C4-2B (cell line): ENCODE data around the gene MACROD1.

Experiments
- ZFX ChIP-seq: fragments of 450-650 bp; IDR thresholded peaks from 2 replicates; pipeline ENCODE4 v1.6.1; 2017
- TF ChIP-seq, protein P1 (sequence below): fragments of 450-650 bp; conservative IDR thresholded peaks from 2 replicates; pipeline ENCODE4 v1.5.1; 2017; ENCODE audit warnings: mild to moderate bottlenecking

DNA sequence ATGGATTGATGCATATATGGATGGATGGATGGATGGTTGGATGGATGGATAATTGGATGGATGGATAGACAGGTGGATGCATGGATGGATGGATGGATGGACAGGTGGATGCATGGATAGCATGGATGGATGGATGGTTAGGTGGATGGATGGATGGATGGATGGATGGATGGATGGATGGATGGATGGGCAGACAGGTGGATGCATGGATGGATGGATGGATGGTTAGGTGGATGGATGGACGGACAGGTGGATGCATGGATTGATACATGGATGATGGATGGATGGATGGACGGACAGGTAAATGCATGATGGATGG lies 52.5 kb downstream of the MACROD1 start:
- TF ChIP-seq, protein P1, sequence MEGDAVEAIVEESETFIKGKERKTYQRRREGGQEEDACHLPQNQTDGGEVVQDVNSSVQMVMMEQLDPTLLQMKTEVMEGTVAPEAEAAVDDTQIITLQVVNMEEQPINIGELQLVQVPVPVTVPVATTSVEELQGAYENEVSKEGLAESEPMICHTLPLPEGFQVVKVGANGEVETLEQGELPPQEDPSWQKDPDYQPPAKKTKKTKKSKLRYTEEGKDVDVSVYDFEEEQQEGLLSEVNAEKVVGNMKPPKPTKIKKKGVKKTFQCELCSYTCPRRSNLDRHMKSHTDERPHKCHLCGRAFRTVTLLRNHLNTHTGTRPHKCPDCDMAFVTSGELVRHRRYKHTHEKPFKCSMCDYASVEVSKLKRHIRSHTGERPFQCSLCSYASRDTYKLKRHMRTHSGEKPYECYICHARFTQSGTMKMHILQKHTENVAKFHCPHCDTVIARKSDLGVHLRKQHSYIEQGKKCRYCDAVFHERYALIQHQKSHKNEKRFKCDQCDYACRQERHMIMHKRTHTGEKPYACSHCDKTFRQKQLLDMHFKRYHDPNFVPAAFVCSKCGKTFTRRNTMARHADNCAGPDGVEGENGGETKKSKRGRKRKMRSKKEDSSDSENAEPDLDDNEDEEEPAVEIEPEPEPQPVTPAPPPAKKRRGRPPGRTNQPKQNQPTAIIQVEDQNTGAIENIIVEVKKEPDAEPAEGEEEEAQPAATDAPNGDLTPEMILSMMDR: no peak
- TF ChIP-seq ZFX: no peak
